Measurements from ENCODE around the gene KCNMB1. TPM values are rescaled to one million over a fixed set of nuclear protein-coding genes. Genes with fewer than 3 reads are reported as not detected.

Gene KCNMB1
- total RNA-seq, 3 donors from 2014 or later, result 1.5 to 59.1 (median 5.5) TPM

DNA sequence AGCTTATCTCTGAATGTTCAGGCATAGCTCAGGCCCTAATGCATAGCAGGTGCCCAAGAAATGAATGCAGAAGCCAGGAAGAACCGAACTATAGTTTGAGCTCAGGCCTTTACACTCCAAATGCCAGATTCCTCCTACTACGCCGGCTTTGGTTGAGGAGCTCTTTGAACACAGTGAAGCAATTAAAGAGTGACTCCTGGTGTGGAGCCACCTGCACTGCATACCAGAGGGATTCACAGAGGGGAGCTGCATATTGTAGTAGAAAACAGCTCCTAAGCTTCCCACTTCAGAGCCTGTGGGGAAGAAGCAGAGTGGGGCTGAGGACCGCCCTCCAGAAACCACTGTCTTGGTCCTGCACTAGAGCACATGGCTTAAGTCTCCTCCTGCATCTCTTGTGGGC lies 14.5 kb upstream of the KCNMB1 start:
- TF ChIP-seq, protein P1, sequence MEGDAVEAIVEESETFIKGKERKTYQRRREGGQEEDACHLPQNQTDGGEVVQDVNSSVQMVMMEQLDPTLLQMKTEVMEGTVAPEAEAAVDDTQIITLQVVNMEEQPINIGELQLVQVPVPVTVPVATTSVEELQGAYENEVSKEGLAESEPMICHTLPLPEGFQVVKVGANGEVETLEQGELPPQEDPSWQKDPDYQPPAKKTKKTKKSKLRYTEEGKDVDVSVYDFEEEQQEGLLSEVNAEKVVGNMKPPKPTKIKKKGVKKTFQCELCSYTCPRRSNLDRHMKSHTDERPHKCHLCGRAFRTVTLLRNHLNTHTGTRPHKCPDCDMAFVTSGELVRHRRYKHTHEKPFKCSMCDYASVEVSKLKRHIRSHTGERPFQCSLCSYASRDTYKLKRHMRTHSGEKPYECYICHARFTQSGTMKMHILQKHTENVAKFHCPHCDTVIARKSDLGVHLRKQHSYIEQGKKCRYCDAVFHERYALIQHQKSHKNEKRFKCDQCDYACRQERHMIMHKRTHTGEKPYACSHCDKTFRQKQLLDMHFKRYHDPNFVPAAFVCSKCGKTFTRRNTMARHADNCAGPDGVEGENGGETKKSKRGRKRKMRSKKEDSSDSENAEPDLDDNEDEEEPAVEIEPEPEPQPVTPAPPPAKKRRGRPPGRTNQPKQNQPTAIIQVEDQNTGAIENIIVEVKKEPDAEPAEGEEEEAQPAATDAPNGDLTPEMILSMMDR (IDR thresholded peaks at IDR 0.05), result no peak
- no peaks in the 10 kb centered on the region for H3K36me3 ChIP-seq (ENCODE audit: low read depth)
- ATAC-seq (no peak), DNase-seq (no peak)
- H3K9me3 ChIP-seq, result no peaks in the 10 kb centered on the region
- intact Hi-C loops (cut with DNase I, micrococcal nuclease), result no loop called here
- H3K4me1 ChIP-seq (ENCODE audit: low read depth), result no peaks in the 10 kb centered on the region
- no peak overlapping the region for H3K4me3 ChIP-seq

DNA sequence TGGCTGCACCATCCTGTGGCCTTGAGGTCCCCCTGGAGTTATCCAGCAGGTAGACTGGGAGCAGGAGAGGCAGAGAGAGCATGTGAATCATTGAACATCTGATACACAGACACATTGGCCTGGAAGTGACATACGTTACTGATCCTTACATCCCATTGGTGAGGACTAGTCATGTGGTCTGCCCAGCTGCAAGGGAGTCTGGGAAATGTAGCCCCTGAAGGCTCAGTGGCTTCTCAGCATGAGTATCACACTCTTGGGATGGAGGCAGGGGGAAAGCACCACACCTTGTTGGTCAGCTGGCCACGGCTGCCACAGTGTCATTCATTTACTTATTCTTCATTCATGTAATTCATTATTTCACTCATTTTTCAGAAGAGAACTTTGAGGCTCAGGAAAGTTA lies 13.3 kb upstream of the KCNMB1 start:
- TF ChIP-seq, protein P1 (IDR thresholded peaks at IDR 0.05), result no peak
- no peaks in the 10 kb centered on the region for H3K9me3 ChIP-seq
- no peaks in the 10 kb centered on the region for H3K36me3 ChIP-seq (ENCODE audit: low read depth)
- no peaks in the 10 kb centered on the region for H3K4me1 ChIP-seq (ENCODE audit: low read depth)
- H3K4me3 ChIP-seq, result no peak overlapping the region
- intact Hi-C loops (cut with DNase I, micrococcal nuclease), result no loop called here
- ATAC-seq (no peak), DNase-seq (no peak)

DNA sequence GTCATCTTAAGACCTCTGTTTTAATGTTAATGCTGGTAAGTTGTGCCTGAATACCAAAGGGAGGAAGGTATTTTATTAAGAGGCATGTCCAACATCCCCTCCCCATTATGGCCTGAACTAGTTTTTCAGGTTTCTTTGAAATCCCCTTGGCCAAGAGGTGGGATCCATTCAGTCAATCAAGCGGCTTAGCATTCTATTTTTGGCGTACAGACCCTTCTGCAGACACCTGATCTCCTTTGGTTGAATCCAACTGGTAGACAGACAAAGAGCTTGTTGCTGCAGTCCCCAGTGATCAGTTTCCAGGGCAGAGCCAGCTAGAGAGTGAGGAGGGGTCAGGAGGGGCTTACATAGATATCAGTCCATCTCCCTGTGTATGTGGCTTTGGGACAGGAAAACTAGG lies 7.9 kb upstream of the KCNMB1 start:
- H3K9me3 ChIP-seq, result no peaks in the 10 kb centered on the region
- intact Hi-C loops (cut with DNase I, micrococcal nuclease), result no loop called here
- no peak for DNase-seq
- TF ChIP-seq, protein P1 (IDR thresholded peaks at IDR 0.05), result no peak
- H3K36me3 ChIP-seq (ENCODE audit: low read depth), result no peaks in the 10 kb centered on the region
- H3K4me3 ChIP-seq, result no peak overlapping the region
- no peak for ATAC-seq
- no peaks in the 10 kb centered on the region for H3K4me1 ChIP-seq (ENCODE audit: low read depth)

DNA sequence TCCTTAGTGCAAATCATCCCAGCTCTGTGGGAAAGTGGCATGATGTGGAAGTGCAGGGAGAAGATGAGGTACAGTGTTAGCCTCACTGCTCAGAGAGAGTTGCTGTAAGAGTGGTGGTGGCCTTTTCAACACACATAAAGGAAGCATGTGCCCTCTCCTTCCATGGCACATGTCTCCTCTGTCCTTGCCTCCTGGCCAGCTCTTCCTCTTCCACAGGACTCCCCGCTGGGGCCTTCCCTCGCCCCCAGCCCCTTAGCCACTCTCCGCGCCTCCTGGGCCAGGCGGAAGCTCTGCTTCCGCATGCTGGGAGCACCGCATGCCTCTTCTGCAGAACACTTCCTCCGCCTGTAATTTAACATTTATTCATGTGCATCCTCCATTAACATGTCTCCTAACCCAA lies 4.8 kb upstream of the KCNMB1 start:
- intact Hi-C loops (cut with DNase I, micrococcal nuclease), result no loop called here
- TF ChIP-seq, protein P1 (IDR thresholded peaks at IDR 0.05), result no peak
- Histone ChIP-seq H3K9me3 (no peaks in the 10 kb centered on the region), H3K4me3 (no peak overlapping the region), H3K4me1 (ENCODE audit: low read depth) (no peaks in the 10 kb centered on the region), H3K36me3 (ENCODE audit: low read depth) (no peaks in the 10 kb centered on the region)
- DNase-seq, result peak in 1 of 3 donors; percentile 33
- ATAC-seq, result peak; percentile 18

DNA sequence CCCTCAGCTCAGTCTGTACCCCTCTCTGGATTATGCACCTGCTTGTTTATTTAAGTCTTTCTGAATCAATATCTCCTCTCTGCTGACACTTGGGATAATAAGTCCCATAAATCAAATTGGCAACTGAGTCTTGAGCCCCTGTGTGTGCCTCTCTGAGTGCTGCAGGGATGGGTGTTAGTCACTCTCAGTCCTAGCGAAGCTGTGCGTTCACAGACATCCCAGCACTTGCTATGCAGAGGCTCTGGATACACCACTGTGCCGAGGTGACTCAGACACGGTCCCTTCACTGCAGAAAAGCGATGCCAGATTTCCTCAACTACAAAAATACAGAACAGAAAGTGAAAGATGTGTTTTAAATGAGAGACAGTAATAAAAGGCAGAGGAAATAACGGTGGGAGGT lies 4.1 kb upstream of the KCNMB1 start:
- Histone ChIP-seq H3K4me1 (ENCODE audit: low read depth) (no peaks in the 10 kb centered on the region), H3K9me3 (no peaks in the 10 kb centered on the region), H3K4me3 (no peak overlapping the region), H3K36me3 (ENCODE audit: low read depth) (no peaks in the 10 kb centered on the region)
- peak; percentile 33 for ATAC-seq
- no peak for DNase-seq
- TF ChIP-seq, protein P1 (IDR thresholded peaks at IDR 0.05), result no peak
- intact Hi-C loops (cut with DNase I, micrococcal nuclease), result no loop called here

DNA sequence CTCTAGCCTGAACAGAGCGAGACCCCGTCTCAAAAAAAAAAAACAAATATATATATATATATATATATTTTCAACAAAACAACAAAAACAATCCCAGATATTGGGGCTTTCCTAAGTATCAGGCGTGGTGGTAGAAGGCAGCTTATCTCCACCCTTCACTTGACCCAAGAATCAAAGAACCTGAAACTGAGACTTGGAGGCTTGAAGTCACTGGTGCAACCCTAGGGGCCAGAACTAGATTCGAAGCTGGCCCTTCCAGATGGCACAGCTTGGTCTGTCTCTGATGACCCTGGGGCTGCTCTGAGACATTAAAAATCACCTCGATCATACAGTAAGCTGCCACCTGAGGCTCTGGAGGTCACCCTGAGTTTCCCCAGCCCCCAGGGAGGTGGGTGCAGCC lies 1.3 kb upstream of the KCNMB1 start:
- ATAC-seq, result no peak
- no peak for DNase-seq
- no peak overlapping the region for H3K4me3 ChIP-seq

More for the DNA sequence above, 1.3 kb upstream of the KCNMB1 start:
- Histone ChIP-seq H3K4me1 (ENCODE audit: low read depth) (no peaks in the 10 kb centered on the region), H3K9me3 (no peaks in the 10 kb centered on the region), H3K36me3 (ENCODE audit: low read depth) (no peaks in the 10 kb centered on the region)
- intact Hi-C loops (cut with DNase I, micrococcal nuclease), result no loop called here
- TF ChIP-seq, protein P1 (IDR thresholded peaks at IDR 0.05), result no peak
